KMS-11 (cell line): ENCODE data around the gene MYO9B.
"Not testable (repeated sequence)": the region's sequence is repeated elsewhere in the genome, so short reads cannot be mapped to it uniquely, and the experiment has no call there.

Source experiments
- H2AFZ ChIP-seq: fragments of 200-600 bp; sonication (generic); 2 replicates; pipeline ENCODE4 v1.6.1; 2016; ENCODE audit warnings: antibody characterized with exemption, mixed run types, low read depth
- H3K27ac ChIP-seq: fragments of 200-600 bp; sonication (generic); 2 replicates; pipeline ENCODE4 v1.6.1; 2016; ENCODE audit warnings: mild to moderate bottlenecking, mixed run types
- H3K27me3 ChIP-seq: fragments of 200-600 bp; sonication (generic); 2 replicates; pipeline ENCODE4 v1.6.1; 2017; ENCODE audit warnings: mild to moderate bottlenecking, low read depth, mixed run types, moderate library complexity; ENCODE audit not compliant: insufficient read depth
- H3K36me3 ChIP-seq: fragments of 200-600 bp; sonication (generic); 2 replicates; pipeline ENCODE4 v1.6.1; 2017; ENCODE audit warnings: mild to moderate bottlenecking, mixed run types; ENCODE audit not compliant: insufficient read depth
- H3K4me1 ChIP-seq: fragments of 200-600 bp; sonication (generic); 2 replicates; pipeline ENCODE4 v1.6.1; 2016; ENCODE audit warnings: mild to moderate bottlenecking, low read depth, mixed run types; ENCODE audit not compliant: poor library complexity, severe bottlenecking
- H3K4me2 ChIP-seq: fragments of 200-600 bp; sonication (generic); 2 replicates; pipeline ENCODE4 v1.7.0; 2016; ENCODE audit warnings: mild to moderate bottlenecking, mixed run types
- H3K4me3 ChIP-seq: fragments of 200-600 bp; sonication (generic); IDR thresholded peaks from 2 replicates; pipeline ENCODE4 v1.6.1; 2017; ENCODE audit warnings: low read depth, low read length, mixed read lengths; ENCODE audit not compliant: insufficient read depth
- H3K79me2 ChIP-seq: fragments of 200-600 bp; sonication (generic); 2 replicates; pipeline ENCODE4 v1.6.1; 2016; ENCODE audit warnings: low read depth, mixed run types; ENCODE audit not compliant: insufficient read depth
- H3K9ac ChIP-seq: fragments of 200-600 bp; sonication (generic); 2 replicates; pipeline ENCODE4 v1.6.1; 2016; ENCODE audit warnings: mild to moderate bottlenecking, mixed run types
- H4K20me1 ChIP-seq: fragments of 200-600 bp; sonication (generic); 2 replicates; pipeline ENCODE4 v1.6.1; 2016; ENCODE audit warnings: mild to moderate bottlenecking, mixed run types; ENCODE audit not compliant: insufficient read depth
- CTCF ChIP-seq: fragments of 200-600 bp; sonication (generic); conservative IDR thresholded peaks from 2 replicates; pipeline ENCODE4 v1.6.1; 2017; ENCODE audit warnings: low read depth, mild to moderate bottlenecking, antibody characterized with exemption, low read length, moderate library complexity, mixed read lengths

MYO9B gene

DNA sequence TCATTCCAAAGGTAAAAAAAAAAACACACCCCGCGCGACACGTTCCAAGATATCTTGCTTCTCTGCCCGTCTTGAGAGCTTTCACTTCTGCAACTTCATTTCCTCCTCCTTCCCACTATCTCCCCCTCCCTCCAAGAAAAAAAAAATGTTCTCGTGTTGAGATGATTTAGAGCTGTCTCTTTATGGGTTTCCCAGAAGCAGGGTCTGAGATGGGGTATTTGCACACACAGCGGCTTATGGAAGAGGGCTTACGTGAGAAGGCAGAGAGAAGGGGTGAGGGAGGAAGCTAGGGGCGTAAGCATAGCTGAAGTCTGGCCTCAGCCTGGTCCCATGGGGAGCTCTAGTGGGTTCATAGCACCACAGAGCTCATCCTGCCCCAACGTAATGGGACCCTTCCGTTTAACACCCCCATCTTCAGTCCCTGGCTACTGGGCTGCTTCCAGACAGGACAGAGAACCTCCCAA is 108.3 kb downstream of the MYO9B start:
- H3K9ac ChIP-seq: no peak overlapping the region
- TF ChIP-seq CTCF: no peak
- no peak overlapping the region for H3K4me3 ChIP-seq
- H3K4me2 ChIP-seq: no peak overlapping the region
- no peaks in the 10 kb centered on the region for H4K20me1 ChIP-seq
- no peaks in the 10 kb centered on the region for H3K79me2 ChIP-seq
- no peaks in the 10 kb centered on the region for H3K36me3 ChIP-seq
- H2AFZ ChIP-seq: no peak overlapping the region
- no peak overlapping the region for H3K27ac ChIP-seq
- H3K27me3 ChIP-seq: no peaks in the 10 kb centered on the region
- H3K4me1 ChIP-seq: peaks cover 8% of the 10 kb centered on the region

- no peak overlapping the region for H3K9ac ChIP-seq
- peaks cover 8% of the 10 kb centered on the region for H3K4me1 ChIP-seq
- H4K20me1 ChIP-seq: no peaks in the 10 kb centered on the region
- H3K79me2 ChIP-seq: no peaks in the 10 kb centered on the region
- no peak for TF ChIP-seq CTCF
- H2AFZ ChIP-seq: no peak overlapping the region
- H3K27me3 ChIP-seq: no peaks in the 10 kb centered on the region
- no peak overlapping the region for H3K4me2 ChIP-seq
- no peaks in the 10 kb centered on the region for H3K36me3 ChIP-seq
- no peak overlapping the region for H3K4me3 ChIP-seq
- H3K27ac ChIP-seq: no peak overlapping the region
These were observed 108.8 kb downstream of the MYO9B start for GRCh38 chr19:17184371-17184841.

DNA sequence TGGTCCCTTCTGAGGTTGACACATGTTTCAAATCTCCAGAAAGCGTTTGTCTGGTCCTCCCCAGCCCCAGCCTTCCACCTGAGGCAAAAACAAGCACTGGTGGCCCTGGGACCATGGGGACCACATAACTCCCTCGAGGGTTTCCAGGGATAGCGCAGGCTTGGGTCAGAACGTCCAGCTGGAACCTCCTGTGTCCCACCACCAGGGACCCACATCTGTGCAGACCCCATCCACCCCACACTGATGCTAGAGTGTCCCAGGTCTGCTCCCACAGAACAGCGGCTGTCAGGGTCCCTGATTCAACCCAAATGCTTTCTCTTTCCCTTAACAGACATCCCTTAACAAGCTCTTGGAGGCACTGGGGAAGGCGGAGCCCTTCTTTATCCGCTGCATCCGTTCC is 110.0 kb downstream of the MYO9B start:
- Histone ChIP-seq H3K79me2 (no peaks in the 10 kb centered on the region), H3K36me3 (no peaks in the 10 kb centered on the region), H4K20me1 (no peaks in the 10 kb centered on the region), H2AFZ (no peak overlapping the region), H3K4me2 (no peak overlapping the region), H3K4me1 (peaks cover 8% of the 10 kb centered on the region), H3K9ac (no peak overlapping the region), H3K27me3 (no peaks in the 10 kb centered on the region), H3K4me3 (no peak overlapping the region), H3K27ac (no peak overlapping the region)
- no peak for TF ChIP-seq CTCF

DNA sequence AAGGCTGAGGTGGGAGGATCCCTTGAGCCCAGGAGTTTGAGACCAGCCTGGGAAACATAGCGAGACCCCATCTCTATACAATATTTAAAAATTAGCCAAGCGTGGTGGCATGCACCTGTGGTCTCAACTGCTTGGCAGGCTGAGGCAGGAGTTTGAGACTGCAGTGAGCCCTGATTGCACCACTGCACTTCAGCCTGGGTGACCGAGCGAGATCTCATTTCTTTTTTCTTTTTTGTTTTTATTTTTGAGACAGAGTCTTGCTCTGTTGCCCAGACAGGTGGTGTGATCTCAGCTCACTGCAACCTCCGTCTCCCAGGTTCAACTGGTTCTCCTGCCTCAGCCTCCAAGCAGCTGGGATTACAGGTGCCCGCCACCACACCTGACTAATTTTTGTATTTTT is 116.2 kb downstream of the MYO9B start:
- not testable (repeated sequence) for H3K4me3 ChIP-seq, H3K36me3 ChIP-seq, H3K27ac ChIP-seq, H3K79me2 ChIP-seq, H3K27me3 ChIP-seq, H2AFZ ChIP-seq, H3K4me2 ChIP-seq, H4K20me1 ChIP-seq, H3K4me1 ChIP-seq, H3K9ac ChIP-seq

GRCh38 chr19:17192751-17193150 is 117.2 kb downstream of the MYO9B start:
- Histone ChIP-seq H3K4me3 (no peak overlapping the region), H3K79me2 (no peaks in the 10 kb centered on the region), H3K9ac (no peak overlapping the region), H3K36me3 (no peaks in the 10 kb centered on the region), H3K4me1 (no peaks in the 10 kb centered on the region), H3K4me2 (no peak overlapping the region), H2AFZ (no peak overlapping the region), H3K27ac (no peak overlapping the region), H4K20me1 (no peaks in the 10 kb centered on the region), H3K27me3 (no peaks in the 10 kb centered on the region)
- TF ChIP-seq CTCF: no peak
